ENCODE results near the gene FGFRL1. TPM values are rescaled to one million over a fixed set of nuclear protein-coding genes. Genes with fewer than 3 reads are reported as not detected.

The FGFRL1 gene
- total and polyA plus RNA-seq, 10 donors = 1.4 to 20.6 (median 9.5) TPM

DNA sequence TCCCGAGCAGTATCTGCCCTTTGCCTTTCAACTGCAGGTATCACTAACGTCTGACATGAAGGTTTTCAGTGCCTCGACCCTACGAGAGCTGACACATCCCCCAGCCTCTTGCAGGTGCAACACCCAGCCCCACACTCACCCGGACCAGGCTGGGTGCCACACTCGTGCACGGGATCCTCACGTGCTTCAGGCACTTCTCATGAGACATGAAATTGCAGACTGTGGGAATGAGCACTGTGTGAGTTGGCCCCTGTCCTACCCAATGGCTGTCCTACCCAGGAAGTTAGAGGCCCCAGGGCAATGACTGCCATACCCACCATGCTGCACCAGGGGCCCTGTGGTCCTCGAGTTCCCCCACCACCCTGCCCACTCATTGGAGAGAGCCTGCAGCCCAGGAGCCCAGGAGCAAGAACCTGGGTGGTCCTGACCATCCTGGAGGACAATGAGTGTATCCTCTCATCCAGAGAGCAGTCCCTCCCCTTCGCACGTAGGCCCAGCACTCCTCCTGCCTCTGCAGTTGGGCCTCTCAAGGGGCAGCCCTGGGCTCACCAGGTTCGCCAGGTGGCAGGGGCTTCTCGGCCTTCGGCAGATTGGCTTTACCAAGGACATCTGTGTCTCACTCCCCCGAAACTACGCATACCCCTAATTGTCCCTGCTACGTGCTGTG is 40.4 kb upstream of the FGFRL1 start:
- no peaks in the 10 kb centered on the region for H3K9me3 ChIP-seq
- peak overlapping the region in 1 of 8 donors; percentile 95 for H3K4me3 ChIP-seq
- 75 to 87% (median 87%) methylated on average over 17 of the region's 17 CpGs for WGBS, 5 donors
- H3K36me3 ChIP-seq = peaks cover 0 to 17% (median 10%) of the 10 kb centered on the region in 6 donors
- H3K4me1 ChIP-seq = peaks cover 13 to 62% (median 46%) of the 10 kb centered on the region in 6 donors
- intact Hi-C loops (cut with DNase I; ENCODE audit: low total_unique reads) = loop anchor here (5.0 kb wide), 1 partner anchor 39 kb away; the partner anchor contains the start of genes GAK and TMEM175
- no peak for DNase-seq
- peak overlapping the region in 3 of 8 donors; percentile 37 to 77 (median 66) for H3K27ac ChIP-seq
- H3K27me3 ChIP-seq (replicated peaks in 1 of 7) = peaks cover 0 to 15% (median 0%) of the 10 kb centered on the region in 7 donors
- no peak for TF ChIP-seq POLR2AphosphoS5 (IDR thresholded peaks at IDR 0.05)
- TF ChIP-seq POLR2A (IDR thresholded peaks at IDR 0.05) = no peak
- TF ChIP-seq, protein P1, sequence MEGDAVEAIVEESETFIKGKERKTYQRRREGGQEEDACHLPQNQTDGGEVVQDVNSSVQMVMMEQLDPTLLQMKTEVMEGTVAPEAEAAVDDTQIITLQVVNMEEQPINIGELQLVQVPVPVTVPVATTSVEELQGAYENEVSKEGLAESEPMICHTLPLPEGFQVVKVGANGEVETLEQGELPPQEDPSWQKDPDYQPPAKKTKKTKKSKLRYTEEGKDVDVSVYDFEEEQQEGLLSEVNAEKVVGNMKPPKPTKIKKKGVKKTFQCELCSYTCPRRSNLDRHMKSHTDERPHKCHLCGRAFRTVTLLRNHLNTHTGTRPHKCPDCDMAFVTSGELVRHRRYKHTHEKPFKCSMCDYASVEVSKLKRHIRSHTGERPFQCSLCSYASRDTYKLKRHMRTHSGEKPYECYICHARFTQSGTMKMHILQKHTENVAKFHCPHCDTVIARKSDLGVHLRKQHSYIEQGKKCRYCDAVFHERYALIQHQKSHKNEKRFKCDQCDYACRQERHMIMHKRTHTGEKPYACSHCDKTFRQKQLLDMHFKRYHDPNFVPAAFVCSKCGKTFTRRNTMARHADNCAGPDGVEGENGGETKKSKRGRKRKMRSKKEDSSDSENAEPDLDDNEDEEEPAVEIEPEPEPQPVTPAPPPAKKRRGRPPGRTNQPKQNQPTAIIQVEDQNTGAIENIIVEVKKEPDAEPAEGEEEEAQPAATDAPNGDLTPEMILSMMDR (IDR thresholded peaks at IDR 0.05 in 8 of 11, conservative IDR thresholded peaks at IDR 0.05 in 3 of 11) = no peak

DNA sequence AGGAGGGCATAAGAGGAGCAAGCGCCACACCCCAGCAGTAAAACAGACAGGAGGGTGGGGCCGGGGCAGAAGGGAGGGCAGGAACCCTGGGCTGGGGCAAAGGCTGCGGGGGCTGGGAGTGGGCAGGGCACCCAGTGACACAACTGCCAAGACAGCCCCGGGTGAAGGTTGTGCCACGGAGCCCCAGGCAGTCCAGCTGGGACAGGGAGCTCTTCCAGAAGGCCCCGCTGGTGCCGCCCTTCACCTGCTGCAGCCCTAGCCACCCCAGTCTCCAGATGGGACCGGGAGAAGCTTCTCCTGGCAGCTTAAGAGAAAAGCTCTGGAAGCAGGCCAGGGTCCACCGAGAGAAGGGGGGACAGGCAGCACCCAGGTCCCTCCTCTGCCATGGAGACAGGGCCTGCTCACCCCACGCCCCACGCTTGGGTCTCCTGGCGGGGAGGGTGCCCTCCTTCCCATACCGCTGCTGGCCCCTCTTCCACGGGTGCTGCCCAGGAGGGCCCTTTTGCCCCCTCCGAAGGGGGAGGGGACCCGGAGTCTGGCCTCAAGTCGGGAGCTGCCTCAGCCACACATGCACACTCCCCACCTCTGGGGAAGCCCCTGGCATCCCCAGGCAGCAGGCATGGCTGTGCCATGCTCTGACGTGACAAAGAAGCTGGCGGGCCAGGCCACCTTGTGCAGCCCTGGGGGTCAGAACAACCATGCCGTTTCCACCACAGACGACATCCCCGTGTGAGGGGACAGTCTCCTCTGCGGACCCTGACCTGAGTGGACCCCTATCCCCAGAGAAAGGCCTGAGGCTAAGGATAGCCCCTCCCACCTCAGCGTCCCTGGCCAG is 39.5 kb upstream of the FGFRL1 start:
- no peak for DNase-seq
- Histone ChIP-seq H3K9me3 (no peaks in the 10 kb centered on the region), H3K27ac (peak overlapping the region in 3 of 8 donors; percentile 66 to 77 (median 69)), H3K36me3 (peaks cover 0 to 8% (median 2%) of the 10 kb centered on the region in 6 donors), H3K27me3 (replicated peaks in 1 of 7) (peaks cover 0 to 15% (median 0%) of the 10 kb centered on the region in 7 donors), H3K4me3 (peak overlapping the region in 7 of 8 donors; percentile 72 to 95 (median 80)), H3K4me1 (peaks cover 13 to 62% (median 46%) of the 10 kb centered on the region in 6 donors)
- intact Hi-C loops (cut with DNase I; ENCODE audit: low total_unique reads) = loop anchor here (5.0 kb wide), 1 partner anchor 40 kb away; the partner anchor contains the start of genes GAK and TMEM175
- TF ChIP-seq POLR2A (IDR thresholded peaks at IDR 0.05) (no peak), POLR2AphosphoS5 (IDR thresholded peaks at IDR 0.05) (no peak)
- TF ChIP-seq, protein P1 (IDR thresholded peaks at IDR 0.05 in 8 of 11, conservative IDR thresholded peaks at IDR 0.05 in 3 of 11) = no peak
- WGBS, 5 donors = 75 to 86% (median 77%) methylated on average over 16 to 24 of the region's 24 CpGs

DNA sequence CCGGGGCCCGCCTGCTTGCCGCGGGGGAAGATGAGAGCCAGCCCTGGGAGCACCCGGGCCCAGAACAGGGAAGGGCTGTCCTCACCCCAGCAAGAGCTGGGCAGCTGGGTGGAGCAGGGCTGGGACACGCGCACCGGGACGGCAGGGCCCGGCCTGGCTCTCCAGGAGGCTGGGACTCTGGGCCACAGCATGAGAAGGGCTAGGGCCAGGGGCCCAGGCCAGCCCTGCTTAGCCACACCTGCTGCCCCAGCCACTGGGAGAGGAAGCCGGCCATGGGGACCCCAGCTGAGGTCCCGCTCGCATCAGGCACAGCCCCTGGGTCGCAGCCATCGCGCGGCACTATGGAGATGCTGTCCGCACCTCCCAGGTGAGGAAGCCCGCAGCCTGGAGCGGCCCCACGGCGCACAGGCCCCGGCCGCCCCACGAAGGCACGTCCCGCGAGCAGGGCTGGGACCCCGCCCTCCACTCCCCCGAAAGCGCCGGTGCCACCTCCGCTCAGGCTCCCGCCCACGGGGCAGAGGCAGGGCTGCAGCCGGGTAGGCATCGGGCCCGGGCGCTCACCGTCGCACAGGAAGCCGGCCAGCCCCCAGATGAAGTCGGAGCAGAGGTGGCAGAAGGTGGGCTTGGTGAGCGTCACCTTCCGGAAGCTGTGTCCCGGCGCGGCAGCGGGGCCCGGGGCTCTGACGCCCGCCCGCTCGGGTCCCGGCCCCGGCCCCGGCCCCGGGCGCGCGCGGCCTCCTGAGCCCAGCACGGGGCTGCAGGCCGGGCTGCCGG is 38.6 kb upstream of the FGFRL1 start:
- peaks cover 0 to 13% (median 0%) of the 10 kb centered on the region in 7 donors for H3K27me3 ChIP-seq (replicated peaks in 1 of 7)
- no peak for TF ChIP-seq POLR2A (IDR thresholded peaks at IDR 0.05)
- TF ChIP-seq, protein P1 (IDR thresholded peaks at IDR 0.05 in 8 of 11, conservative IDR thresholded peaks at IDR 0.05 in 3 of 11) = no peak
- TF ChIP-seq POLR2AphosphoS5 (IDR thresholded peaks at IDR 0.05) = peak in 2 of 3 donors; percentile 26 to 64
- intact Hi-C loops (cut with DNase I; ENCODE audit: low total_unique reads) = loop anchor here (5.0 kb wide), 1 partner anchor 41 kb away; the partner anchor contains the start of genes GAK and TMEM175
- no peaks in the 10 kb centered on the region for H3K36me3 ChIP-seq
- peak overlapping the region; percentile 72 to 95 (median 82) for H3K4me3 ChIP-seq
- DNase-seq = peak; percentile 93
- 1 to 3% (median 1%) methylated on average over 15 to 65 of the region's 65 CpGs for WGBS, 5 donors
- peaks cover 13 to 59% (median 41%) of the 10 kb centered on the region in 6 donors for H3K4me1 ChIP-seq
- no peaks in the 10 kb centered on the region for H3K9me3 ChIP-seq
- H3K27ac ChIP-seq = peak overlapping the region in 7 of 8 donors; percentile 7 to 77 (median 51)

Measured in spleen (tissue), 11 donors.